ENCODE measurements around the gene OR1D2.

- TF ChIP-seq POLR2A (IDR thresholded peaks at IDR 0.05; ENCODE audit: insufficient read depth in 1 of 2, low read depth in 2 of 2, low read length in 2 of 2) (no peak), TBP (CRISPR knock-in tag; IDR thresholded peaks at IDR 0.05) (no peak), HDAC6 (IDR thresholded peaks at IDR 0.05; ENCODE audit: low read depth, low read length) (no peak), MXI1 (IDR thresholded peaks at IDR 0.05; ENCODE audit: borderline replicate concordance, low read depth, low read length) (no peak), RFX5 (IDR thresholded peaks at IDR 0.05; ENCODE audit: low read depth, low read length) (no peak)
These were observed 23.2 kb upstream of the OR1D2 start, which contains the start of gene OR1G1 for GRCh38 chr17:3127451-3127850.
